Eye (tissue), 1 donor: ENCODE data around the gene IER5L.

ENCODE experiments used
- DNase-seq: peaks from one replicate; pipeline ENCODE4 v3.0.0-alpha.2; 2015

IER5L gene

DNA sequence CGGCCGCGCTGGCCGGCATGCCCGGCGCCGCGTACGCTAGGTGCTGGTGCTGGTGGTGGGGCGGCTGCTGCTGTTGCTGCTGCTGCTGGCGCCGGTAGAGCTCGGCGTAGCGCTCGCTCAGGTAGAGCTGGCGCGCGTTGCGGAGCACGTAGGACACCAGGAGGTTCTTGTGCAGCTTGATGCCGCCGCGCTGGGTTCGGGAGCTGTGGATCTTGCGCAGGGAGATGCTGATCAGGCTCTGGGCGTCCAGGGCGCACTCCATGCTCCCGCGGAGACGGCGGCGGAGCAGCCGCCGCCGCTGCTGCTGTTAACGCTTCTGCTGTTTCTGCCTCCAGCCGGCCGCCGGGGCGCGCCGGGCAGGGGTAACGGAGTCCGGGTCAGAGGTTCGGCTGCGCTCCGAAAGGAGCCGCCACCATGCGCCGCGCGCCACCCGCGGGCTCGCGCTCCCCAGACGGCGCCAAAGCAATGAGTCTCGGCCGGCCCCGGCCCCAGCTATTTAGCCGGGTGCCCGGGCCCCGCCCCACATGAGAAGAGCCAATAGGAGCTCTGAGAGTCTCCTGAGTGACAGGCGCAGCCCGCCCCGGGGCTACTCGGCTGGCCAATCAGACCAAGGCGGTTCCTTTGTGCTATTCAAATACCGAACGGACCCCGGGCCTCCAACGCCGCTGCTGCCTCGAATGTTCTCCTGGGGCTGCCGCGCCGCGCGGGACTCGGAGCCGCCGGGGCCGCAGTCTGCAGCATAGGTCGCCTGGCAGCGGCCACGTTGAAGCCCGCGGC lies at the start of gene IER5L:
IER5L (minus strand) TSS at position 471 of the 777 bp plus-strand sequence; CDS start at position 262, 209 bp downstream.
- peak; percentile 99 for DNase-seq

DNA sequence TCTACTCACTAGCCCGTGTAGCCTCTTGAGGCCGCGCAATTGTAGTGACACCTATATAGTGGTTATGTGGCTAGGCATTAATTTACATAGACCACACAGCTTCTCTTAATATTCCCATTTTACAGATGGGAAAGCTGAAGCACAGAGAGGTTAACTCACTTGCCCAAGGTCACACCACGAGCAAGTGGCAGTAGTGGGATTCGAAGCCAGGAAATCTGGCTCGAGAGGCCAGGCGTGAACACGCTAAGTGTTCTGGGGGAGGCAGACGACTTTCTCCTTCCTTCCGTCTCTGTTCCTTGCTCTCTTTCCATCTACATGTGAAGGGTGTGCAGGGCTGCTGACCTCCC lies 49.8 kb upstream of the IER5L start:
- no peak for DNase-seq

DNA sequence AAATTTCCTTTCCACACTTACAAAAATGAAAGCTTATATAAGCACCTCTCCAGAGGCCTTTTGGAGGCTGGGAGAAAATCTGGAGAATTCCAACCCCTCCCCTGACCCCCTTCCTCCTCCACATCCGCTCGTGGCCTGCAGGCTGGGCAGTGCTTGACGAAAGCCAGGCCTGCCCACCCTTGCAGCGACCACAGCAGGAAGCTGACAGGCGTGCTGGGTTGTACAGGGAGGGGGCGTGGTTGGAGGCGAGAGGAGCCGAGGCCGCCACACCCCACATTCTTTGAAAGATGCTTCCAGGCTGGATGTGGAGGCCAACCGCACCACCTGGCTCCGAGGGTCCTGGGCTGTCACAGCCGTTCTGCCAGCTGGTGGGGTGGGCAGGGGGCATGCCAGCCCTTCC lies 47.8 kb upstream of the IER5L start:
- DNase-seq, result peak; percentile 60

DNA sequence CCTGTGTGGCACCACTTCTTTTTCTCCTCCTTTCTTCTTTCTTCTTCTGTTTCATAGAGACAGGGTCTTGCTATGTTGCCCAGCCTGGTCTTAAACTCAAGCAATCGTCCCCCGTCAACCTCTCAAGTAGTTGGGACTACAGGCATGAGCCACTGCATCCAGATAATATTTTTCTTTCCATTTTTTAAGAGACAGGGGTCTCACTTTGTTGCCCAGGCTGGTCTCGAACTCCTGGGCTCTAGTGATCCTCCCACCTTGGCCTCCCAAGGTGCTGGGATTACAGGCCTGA lies 47.4 kb upstream of the IER5L start:
- DNase-seq, result no peak

DNA sequence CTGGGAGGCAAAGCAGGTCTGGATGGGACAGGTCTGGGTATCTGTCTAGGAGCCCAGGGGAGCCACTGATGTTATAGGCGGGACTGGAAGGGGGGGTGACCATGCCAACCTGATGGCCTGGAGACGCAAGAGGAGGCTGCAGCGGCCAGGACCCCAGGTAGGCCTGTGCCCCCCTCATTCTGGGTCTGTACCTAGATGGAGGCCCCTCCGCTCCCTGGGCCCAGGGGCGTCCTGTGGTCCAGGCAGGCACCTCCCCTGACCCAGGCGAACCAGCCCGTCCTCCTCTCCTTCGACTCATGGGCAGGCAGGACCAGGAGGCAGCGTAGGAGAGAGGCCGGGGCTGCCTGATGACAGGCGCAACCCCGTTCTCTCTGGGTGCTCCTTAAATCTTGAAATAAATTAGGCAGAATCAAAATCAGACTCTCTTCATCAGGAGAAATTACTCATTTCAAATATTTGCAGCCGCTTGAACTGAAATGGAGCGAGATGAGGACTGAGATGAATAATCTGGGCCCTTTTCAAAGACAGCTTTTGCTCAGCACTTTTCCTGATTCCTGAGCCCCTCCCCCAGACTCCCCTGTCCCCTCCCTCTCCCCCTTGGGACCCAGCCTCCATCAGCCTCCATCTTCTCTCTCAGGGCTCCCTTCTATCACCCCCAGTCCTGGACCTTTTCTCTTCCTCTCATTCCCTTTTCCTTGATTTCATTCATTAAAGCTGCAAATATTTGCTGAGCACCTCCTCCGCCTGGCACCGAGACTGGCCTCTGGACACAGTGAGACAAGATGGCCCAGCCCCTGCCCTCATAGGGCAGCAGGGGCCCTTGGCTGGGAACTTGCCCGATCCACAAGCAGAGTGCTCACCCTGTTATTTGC lies 46.8 kb upstream of the IER5L start:
- DNase-seq, result no peak

DNA sequence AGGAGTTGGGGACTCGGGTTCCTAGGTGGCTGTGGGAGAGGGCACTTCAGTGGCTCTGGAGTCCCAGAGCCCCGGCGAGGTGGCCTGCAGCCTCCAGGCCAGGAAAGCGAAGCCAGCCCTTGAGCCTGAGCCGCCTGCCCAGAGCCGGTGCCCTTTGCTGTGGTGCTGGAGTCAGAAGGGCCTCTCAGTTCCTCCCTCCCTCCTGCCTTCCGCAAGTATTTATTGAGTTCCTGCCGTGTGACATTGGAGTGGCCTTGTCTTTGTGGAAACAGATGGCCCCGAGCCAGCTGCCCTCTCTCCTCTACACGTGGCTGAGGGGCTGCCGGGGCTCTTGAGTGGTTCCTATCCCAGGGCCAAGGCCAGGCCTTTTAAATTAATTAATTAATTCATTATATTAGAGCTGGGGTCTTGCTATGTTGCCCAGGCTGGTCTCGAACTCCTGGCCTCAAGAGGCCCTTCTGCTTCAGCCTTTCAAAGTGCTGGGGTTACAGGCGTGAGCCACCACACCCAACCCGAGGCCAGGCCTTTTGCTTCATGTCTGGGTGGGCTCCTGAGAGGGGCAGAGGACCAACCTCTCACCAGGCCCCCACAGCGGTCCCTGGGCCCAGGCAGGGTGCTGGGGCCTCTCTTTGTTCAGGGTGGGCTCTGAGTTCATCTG lies 45.6 kb upstream of the IER5L start:
- no peak for DNase-seq

DNA sequence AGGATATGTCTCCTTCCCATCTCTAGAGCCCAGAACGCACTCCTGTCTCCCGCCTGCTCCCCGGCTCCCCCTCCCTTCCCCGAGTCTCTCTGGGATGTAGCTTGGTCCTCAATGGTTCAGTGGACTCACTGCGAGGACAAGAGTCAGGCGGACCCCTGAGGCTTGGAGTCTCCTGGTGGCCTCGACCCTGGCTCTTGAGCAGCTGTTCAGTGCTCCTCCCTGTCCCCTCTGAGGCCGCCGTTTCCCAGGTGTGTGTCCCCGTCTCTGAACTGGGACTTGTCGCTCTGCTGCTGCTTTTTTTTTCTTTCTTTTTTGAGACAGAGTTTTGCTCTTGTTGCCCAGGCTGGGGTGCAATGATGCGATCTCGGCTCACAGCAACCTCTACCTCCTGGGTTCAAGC lies 44.8 kb upstream of the IER5L start:
- DNase-seq, result no peak

DNA sequence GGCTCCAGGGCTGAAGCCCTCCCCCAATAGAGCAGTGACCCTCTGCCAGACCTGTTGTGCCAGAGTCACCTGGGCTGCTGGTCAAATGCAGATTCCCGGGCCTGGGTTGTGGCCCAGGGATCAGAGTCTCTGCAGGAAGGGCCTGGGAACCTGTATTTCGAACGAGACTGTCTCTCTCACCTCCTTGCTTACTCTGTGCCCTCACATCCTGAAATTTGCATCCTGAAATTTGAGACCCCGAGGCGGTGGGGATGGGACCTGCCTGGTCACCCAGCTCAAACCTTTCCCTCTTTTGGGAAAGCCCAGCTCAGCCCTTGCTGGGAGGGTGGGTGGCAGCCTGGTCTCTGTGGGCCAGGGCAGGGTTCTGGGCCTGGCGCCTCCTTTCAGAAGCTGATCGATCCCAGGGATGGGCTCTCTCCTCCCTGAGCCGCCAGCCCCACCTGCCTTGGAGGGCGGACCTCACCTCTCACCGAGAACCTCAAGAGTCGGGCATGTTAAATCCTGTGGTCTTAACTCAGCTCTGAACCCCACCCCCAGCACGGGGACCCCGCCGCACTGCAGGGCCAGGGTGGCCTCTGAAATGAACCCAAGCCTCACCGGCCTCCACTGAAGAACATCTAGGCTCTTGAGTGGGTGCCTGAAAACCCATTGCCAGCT lies 44.0 kb upstream of the IER5L start:
- no peak for DNase-seq

DNA sequence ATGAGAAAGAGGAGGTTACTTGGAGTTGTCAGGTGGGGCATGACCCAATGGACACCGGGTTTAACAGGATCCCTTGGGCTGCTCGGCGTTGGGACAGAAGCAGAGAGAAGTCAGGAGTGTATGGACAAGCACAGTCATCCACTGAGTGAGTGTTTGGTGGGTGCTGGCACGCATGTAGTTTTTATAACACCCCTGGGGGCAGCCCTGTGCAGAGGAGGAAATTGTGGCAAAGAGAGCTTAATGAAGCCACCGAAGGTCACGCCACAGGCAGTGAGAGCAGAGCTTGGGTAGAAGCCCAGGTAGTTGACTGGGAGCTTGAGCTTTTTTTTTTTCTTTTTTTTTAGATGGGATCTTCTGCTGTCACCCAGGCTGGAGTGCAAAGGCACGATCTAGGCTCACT lies 43.2 kb upstream of the IER5L start:
- DNase-seq, result no peak

DNA sequence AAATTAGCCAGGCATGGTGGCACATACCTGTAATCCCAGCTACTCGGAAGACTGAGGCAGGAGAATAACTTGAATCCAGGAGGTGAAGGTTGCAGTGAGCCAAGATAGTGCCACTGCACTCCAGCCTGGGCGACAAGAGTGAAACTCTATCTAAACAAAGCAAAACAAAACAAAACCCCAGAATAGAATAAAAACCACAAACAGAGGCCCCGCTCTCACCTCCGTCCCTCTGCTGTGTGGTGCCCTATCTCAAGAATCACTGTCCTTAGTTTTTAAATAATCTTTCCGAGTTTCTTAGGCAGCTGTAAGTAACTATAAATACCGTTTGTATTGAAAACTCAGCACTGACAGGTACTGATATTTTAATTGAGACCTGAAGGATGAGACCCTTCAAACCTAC lies 42.7 kb upstream of the IER5L start:
- no peak for DNase-seq

DNA sequence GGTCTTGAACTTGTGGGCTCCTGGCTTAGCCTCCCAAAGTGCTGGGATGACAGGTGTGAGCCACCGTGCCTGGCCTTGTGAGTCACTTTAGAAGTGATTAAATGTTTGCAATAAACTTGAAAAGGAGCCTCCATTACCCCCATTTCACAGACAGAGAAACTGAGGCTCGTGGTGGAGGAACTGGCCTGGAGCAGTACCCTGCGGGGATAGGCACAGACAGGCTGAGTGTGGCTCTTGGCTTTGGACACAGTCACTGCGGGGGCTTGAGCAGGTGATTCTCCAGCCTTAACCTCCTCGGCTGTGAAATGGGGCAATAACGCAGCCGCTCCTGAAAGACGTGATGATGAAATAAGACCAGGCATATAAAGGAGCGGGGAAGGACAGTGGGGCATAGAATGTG lies 40.9 kb upstream of the IER5L start:
- DNase-seq, result no peak

DNA sequence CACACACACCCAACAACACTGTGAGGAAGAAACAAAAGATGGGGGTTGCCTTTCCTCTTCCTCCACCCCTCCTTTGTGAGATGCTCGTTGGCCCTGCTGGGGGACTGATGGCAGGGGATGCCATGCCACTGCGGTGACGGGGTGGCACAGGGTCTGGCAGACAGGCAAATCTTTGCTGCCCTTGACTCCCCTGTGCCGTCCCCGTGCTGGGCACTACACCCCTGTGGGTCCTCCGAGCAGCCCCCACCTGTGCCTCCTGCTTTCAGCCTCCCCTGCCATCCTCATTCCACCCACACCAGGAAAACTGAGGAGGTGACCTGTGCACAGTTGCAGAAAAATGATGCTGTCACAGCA lies 40.2 kb upstream of the IER5L start:
- no peak for DNase-seq

DNA sequence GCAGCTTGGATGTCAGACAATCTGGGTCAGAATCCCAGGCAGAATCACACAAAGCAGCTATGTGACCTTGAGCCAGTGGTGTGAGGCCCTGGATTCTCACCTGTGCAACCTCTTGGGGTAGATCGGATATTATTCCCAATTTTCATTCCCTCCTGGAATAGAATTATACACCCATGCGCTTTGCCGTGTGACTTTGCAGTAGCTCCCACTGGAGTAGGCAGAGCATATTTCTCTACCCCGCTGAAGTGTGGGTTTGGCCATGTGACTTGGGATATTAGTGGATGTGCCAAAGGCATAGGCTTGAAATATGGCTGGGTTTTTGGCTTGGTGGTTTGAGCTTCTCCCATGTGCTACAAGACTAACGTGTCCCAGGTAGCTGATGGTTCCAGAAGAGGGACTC lies 35.5 kb upstream of the IER5L start:
- no peak for DNase-seq

DNA sequence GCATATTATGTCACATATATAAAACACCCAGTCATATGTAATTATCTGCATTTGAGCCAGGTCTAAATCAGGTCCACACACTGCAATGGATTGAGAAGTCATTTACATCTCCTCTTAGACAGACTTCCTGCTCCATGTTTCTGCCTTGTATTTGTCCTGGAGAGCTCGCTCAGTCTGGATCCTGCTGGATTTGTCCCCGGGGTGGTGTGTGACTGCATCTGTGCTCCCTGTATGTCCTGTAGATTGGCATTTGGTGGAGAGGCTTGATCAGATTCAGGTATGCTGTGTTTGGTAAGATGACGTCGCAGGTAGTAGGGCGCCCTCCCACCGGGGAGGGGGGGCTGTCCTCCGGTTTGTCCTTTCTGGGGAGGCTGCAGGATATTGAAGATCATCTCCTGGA lies 33.6 kb upstream of the IER5L start:
- DNase-seq, result peak; percentile 69

DNA sequence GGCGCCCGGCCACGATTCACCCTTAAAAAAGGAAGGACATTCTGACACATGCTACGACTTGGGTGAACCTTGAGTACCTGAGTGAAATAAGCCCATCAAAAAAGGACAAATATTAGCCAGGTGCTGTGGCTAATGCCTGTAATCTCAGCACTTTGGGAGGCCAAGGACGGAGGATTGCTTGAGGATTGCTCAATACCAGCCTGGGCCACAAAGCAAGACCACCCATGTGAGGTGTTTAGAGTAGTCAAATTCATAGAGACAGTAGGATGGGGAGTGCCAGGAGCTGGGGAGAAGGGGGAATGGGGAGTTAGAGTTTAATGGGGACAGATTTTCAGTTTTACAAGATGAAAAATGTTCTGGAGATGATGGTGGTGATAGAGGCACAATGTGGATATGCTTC lies 32.1 kb upstream of the IER5L start:
- DNase-seq, result no peak

DNA sequence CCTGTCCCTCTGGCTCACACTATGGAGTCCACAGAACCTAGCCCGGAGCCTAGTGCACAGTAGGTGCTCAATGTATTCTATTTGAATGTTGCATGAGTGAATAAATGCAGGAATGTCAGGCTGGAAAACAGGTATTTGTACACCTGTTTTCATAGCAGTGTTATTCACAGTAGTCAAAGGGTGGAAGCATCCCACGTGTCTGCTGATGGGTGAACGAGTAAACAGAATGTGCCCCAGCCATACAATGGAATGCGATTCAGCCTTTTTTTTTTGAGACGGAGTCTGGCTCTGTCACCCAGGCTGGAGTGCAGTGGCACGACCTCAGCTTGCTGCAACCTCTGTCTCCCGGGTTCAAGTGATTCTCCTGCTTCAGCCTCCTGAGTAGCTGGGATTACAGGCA lies 31.5 kb upstream of the IER5L start:
- no peak for DNase-seq

DNA sequence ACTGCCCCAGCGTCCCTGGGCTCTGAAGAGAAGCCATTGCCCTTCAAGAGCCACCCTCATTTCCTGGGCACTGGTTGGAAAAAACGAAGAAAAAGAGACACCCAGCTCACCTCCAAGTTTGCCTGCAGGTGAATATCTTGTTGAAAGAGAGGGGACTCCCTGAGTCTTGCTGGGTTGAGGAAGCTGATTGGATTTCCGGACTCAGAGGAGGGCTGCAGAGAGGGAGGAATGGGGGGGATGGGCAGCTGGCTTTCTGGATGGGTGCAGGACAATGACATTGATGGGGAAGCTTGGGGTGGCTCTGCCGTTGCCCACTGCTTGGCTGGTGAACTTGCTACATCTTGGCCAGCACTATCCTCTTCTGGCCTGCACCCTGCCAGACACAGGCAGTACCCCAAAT lies 31.0 kb upstream of the IER5L start:
- no peak for DNase-seq

DNA sequence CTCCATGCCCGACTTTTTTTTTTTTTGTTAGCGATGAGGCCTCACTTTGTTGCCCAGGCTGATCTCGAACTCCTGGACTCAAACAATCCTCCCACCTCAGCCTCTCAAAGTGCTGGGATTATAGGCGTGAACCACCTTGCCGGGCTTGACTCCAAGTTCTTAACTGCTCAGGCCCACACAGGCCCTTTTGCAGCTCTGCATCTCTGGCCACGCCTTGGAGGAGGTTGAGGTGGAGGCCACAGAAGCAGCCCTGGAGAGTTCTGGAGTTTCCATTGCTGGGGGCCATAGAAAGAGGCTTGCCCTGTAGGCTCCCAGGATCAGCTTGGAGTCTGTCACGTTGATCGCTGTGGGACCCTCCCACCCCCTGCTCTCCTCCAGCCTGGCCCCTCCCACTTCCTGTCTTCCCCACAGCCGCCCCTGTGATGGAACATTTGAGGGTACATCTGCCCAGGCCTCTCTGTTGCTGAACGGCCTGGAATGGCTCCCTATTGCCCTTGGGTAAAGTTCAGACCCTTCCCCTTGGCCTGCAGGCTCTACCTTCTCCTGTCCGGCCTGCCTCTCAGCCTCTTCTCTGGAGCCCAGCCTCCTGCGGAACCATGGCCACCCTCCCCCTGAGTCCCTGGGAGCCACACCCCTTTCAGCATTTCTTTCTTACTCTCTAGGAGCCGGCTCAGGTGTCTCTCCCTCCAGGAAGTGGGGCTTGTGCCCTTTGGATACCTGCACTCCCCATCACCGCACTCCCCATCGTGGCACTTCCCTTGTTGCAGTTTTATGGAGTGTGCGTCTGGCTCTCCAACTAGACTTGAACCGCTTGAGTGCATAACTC lies 30.4 kb upstream of the IER5L start:
- no peak for DNase-seq

DNA sequence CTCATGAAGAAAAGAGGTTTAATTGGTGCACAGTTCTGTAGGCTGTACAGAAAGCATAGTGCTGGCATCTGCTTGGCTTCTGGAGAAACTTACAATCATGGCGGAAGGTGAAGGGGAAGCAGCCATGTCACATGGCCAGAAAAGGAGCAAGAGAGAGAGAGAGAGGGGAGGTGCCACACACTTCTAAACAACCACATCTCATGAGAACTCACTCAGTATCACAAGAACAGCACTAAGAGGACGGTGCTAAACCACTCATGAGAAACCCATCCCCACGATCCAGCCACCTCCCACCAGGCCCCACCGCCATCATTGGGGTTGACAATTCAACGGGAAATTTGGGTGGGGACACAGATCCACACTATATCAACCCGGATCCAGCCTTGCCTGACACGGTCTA lies 28.8 kb upstream of the IER5L start:
- DNase-seq, result no peak

DNA sequence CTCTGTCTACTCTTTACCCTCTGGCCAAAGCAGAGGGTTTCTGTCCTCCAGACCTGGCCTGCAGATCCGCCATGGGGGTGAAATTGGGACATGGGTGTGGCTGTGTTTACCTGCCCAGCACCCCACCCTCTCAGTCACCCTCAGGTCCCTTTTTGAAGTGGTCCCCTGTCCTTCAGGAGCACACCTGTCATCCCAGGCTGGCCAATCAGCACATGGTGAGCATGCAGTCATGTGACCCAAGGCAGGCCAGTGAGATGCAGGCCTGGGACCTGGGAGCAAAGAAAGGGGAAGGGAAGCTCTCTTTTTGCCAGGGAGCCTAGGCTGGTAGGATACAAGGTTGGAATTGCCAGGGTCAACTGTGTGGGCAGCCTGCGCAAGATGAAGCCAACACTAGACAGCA lies 28.3 kb upstream of the IER5L start:
- no peak for DNase-seq

DNA sequence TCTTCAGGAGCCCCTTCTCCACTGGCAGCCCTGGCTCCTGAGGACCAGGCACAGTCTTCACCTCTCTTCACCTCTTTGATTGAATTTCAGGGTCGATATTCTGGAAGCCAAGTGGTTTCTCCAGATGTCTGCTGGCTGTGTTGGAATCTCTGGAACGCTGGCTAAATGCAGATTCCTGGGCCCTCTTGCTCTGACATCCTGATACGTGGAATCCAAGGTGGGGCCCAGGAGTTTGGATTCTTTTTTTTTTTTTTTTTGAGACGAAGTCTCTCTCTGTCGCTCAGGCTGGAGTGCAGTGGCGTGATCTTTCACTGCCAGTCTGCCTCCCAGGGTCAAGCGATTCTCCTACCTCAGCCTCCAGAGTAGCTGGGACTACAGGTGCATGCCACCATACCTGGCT lies 26.8 kb upstream of the IER5L start:
- DNase-seq, result no peak

DNA sequence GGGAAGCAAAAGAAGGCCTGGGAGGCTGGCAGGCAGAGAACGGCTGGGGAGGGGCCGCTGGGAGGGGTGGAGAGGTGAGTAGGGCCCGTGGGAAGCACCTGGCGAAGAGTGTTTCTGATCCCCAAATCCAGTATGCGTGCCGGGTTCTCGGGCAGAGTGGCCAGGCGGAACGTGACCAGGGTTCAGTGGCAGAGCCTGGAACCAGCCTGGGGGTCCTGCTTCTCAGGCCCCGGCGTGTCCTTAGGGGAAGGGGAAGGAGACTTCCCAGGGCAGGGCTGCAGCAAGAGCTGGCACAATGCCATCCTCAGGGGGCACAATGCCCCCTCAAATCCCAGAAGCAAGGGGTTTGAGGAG lies 25.5 kb upstream of the IER5L start:
- DNase-seq, result no peak
